Effector memory CD8-positive, alpha-beta T cell (primary cell): ENCODE data around the gene GALNT2.

Source experiments
- ATAC-seq: fragments of 150-1000 bp; cut with Tn5 transposase; replicated peaks from 2 replicates; pipeline ENCODE4 v1.10.0; 2021; ENCODE audit warnings: mild to moderate bottlenecking, moderate library complexity
- DNase-seq, 3 experiments: peaks; one replicate each; pipeline ENCODE4 v3.0.0; 2021
- H3K27ac Mint-ChIP-seq, 2 donors: one replicate each; pipeline ENCODE4 v1.8.0; 2022; ENCODE audit warnings: mild to moderate bottlenecking in 2 of 2, mixed read lengths in 2 of 2, moderate library complexity in 2 of 2
- H3K27me3 Mint-ChIP-seq, 2 donors: one replicate each; pipeline ENCODE4 v1.8.0; 2022; ENCODE audit warnings: mixed read lengths in 2 of 2
- H3K36me3 Mint-ChIP-seq: one replicate; pipeline ENCODE4 v1.8.0; 2022; ENCODE audit warnings: mild to moderate bottlenecking, moderate library complexity, mixed read lengths; ENCODE audit not compliant: insufficient read depth
- H3K4me1 Mint-ChIP-seq, 2 donors: one replicate each; pipeline ENCODE4 v1.8.0; 2022; ENCODE audit warnings: low read depth in 2 of 2, mixed read lengths in 2 of 2
- H3K4me3 Mint-ChIP-seq, 2 donors: one replicate each; pipeline ENCODE4 v1.8.0; 2022; ENCODE audit warnings: mild to moderate bottlenecking in 2 of 2, mixed read lengths in 2 of 2, moderate library complexity in 2 of 2
- H3K9me3 Mint-ChIP-seq, 2 donors: one replicate each; pipeline ENCODE4 v1.8.0; 2022; ENCODE audit warnings: mixed read lengths in 2 of 2

The GALNT2 gene

DNA sequence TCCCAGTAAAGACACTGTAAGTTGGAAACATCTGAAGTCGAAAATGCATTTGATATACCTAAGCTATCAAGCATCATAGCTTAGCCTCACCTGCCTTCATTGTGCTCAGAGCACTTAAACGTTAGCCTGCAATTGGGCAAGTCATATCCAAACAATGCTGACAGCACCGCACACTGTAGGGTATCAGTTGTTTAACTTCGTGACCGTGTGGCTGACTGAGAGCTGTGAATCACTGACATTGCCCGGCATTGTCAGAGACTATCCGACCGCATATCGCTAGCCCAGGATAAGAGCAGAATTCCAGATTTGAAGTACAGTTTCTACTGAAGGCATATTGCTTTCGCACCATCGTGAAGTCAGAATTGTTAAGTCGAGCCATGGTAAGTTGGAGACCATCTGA lies 41.5 kb downstream of the GALNT2 start:
- Mint-ChIP-seq H3K4me1 (peaks cover 55 to 60% of the 10 kb centered on the region in 2 donors), H3K36me3 (peaks cover 4% of the 10 kb centered on the region), H3K4me3 (no peak overlapping the region), H3K9me3 (no peaks in the 10 kb centered on the region), H3K27me3 (no peaks in the 10 kb centered on the region), H3K27ac (no peak overlapping the region)
- no peak for ATAC-seq
- DNase-seq: no peak

DNA sequence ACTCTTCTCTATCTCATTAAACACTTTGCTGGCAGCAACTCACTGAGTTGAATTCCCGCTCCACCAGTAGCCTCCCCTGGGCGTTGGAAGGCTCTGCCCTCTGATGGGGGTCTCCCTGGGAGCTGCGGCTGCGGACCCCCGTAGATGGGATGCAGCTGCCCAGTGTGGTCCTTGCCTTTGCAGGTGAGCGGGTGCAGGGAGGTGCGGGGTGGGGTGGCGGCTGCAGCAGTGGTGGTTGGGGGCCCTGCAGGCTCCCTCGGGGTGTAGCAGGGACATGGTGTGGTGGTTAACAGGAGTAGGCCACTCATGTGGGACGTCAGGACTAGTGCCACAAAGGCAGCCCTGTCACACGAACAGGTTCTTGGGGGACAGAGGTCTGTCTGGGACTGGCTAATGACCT lies 42.0 kb downstream of the GALNT2 start:
- Mint-ChIP-seq H3K36me3 (peaks cover 4% of the 10 kb centered on the region), H3K27ac (peak overlapping the region; percentile 41 to 70), H3K4me1 (peaks cover 50 to 55% of the 10 kb centered on the region in 2 donors), H3K4me3 (no peak overlapping the region), H3K27me3 (no peaks in the 10 kb centered on the region), H3K9me3 (no peaks in the 10 kb centered on the region)
- DNase-seq (no peak), ATAC-seq (no peak)

DNA sequence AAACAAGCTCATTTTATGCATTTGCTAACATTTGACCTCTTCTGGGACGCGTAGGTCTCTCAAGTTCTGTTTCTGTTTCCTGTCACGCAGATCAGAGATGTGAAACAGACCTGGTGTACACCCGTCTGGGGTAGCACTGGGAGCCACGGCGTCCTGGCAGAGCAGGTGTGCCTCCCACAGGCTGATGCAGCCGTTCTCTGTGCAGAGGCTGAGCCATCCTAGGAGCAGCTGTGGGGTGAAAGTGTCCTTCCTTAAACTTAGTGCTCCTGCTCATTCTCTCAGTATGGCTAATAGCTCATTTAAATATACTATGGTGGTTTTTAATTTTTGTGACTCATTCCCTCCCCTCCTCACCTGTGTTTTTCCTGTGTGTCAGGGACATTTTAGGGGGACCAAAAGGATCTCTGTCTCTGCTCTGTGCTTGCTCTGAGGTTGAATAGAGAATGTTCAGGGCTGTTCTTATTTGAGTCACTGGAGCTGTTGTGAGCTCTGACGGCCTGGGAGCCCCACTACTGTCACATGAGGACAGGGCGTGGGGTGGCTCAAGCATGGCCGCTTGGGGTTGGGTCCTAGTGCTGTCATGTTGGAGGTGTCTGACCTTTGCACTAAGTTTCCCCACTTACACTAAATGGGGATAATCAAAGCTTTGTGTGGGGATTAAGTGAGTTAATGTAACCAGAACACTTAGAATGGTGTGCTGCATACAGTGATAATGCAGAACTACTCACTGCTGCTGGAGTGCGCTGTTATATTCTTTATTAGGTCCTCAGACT lies 43.0 kb downstream of the GALNT2 start:
- Mint-ChIP-seq H3K27me3 (no peaks in the 10 kb centered on the region), H3K4me3 (peak overlapping the region in 1 of 2 donors; percentile 37), H3K27ac (peak overlapping the region in 1 of 2 donors; percentile 70), H3K9me3 (no peaks in the 10 kb centered on the region), H3K4me1 (peaks cover 45 to 48% of the 10 kb centered on the region in 2 donors), H3K36me3 (peaks cover 10% of the 10 kb centered on the region)
- DNase-seq (peak in 1 of 3 experiments; percentile 16), ATAC-seq (peak; percentile 80)

DNA sequence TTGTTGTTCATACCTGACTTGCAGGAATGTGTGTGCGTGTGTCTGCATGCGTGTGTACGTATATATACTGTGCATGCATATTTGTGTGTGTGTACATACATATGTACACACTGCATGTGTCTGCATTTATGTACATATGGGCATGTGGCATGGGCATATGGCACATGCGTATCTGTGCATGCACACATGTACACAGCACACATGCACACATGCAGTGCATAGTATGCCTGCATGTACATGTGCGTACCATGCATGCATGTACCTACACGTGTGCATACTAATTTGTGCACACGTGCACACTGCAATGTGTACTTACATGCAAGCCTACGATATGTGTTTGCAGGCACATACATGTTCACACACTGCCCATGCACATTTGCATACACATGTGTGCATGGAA lies 43.9 kb downstream of the GALNT2 start:
- Mint-ChIP-seq H3K9me3 (no peaks in the 10 kb centered on the region), H3K27ac (no peak overlapping the region), H3K4me1 (peaks cover 40 to 44% of the 10 kb centered on the region in 2 donors), H3K4me3 (no peak overlapping the region), H3K36me3 (peaks cover 10% of the 10 kb centered on the region), H3K27me3 (no peaks in the 10 kb centered on the region)
- DNase-seq (no peak), ATAC-seq (no peak)

DNA sequence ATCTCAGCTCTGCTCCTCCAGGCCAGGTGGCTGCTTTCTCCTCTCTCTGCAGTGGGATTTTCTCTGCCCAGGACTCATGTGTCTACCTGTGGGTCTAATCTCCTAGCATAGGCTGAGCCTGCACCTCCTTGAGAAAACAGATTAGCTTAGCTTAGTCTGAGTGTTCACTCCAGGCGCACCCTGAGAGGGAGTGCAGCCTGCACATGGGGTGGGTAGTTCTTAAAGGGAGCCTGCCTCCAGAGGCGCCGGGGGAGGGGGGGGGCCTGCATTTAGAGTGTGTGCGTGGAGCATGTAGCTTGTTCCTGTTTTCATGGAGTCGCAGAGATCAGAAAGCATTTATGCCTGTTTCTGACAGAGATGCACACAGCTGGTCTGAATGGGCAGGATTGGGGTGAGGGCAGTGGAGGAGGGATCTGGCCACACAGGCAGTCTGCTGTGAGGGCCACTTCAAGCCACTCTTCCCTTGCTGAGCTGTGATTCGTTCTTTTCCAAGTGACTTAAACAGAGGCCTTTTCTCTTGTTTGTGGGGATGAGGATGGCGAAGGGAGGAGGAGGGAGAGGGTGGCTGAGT lies 45.2 kb downstream of the GALNT2 start:
- ATAC-seq (no peak), DNase-seq (no peak)
- peaks cover 32 to 33% of the 10 kb centered on the region in 2 donors for H3K4me1 Mint-ChIP-seq
- H3K27ac Mint-ChIP-seq: peak overlapping the region in 1 of 2 donors; percentile 51
- H3K36me3 Mint-ChIP-seq: peaks cover 10% of the 10 kb centered on the region
- no peak overlapping the region for H3K4me3 Mint-ChIP-seq
- no peaks in the 10 kb centered on the region for H3K9me3 Mint-ChIP-seq
- H3K27me3 Mint-ChIP-seq: no peaks in the 10 kb centered on the region

DNA sequence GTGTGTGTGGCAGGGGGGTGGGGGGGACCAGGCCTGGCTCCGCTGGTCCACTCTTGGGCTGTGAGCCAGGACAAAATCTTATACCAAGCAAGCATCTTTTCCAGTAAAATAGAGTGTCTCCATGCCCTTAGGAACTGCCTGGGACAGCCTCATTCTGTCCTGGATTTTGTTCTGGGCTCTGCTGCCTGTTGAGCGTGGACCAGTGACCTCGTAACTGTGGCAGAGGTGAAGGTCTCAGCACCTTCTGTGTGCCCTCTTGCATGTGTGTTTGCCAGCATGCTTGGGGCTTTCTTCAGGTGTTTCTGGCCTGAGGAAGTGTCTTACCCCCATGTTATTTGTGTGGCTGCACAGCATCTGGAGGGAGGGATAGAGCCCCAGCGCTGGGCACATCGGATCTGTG lies 45.7 kb downstream of the GALNT2 start:
- DNase-seq (no peak), ATAC-seq (no peak)
- Mint-ChIP-seq H3K9me3 (no peaks in the 10 kb centered on the region), H3K4me1 (peaks cover 30% of the 10 kb centered on the region in 2 donors), H3K4me3 (no peak overlapping the region), H3K27me3 (no peaks in the 10 kb centered on the region), H3K27ac (peak overlapping the region in 1 of 2 donors; percentile 46), H3K36me3 (peaks cover 10% of the 10 kb centered on the region)

DNA sequence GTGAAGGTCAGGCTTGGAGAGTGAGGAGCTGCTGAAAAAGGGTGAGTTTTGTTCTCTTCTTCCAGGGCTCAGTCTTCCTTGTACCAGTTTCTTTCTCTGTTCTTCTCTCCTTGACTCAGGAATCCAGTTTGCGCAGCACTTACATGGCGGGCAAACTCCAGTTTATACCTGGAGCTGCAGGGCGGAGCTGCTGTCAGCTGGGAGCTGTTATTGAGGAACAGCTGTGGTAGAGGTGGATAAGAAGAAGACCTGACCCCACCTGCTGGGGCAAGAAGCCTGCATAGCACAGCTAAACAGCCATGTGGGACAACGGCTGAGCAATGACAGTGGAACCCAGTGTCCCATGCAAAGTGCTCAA lies 46.2 kb downstream of the GALNT2 start:
- H3K9me3 Mint-ChIP-seq: no peaks in the 10 kb centered on the region
- H3K27ac Mint-ChIP-seq: peak overlapping the region in 1 of 2 donors; percentile 46
- H3K27me3 Mint-ChIP-seq: no peaks in the 10 kb centered on the region
- no peak for ATAC-seq
- no peak overlapping the region for H3K4me3 Mint-ChIP-seq
- no peak for DNase-seq
- peaks cover 29 to 31% of the 10 kb centered on the region in 2 donors for H3K4me1 Mint-ChIP-seq
- H3K36me3 Mint-ChIP-seq: peaks cover 10% of the 10 kb centered on the region

GRCh38 chr1:230113593-230114236 lies 46.7 kb downstream of the GALNT2 start:
- DNase-seq: no peak
- no peaks in the 10 kb centered on the region for H3K27me3 Mint-ChIP-seq
- H3K9me3 Mint-ChIP-seq: no peaks in the 10 kb centered on the region
- no peak for ATAC-seq
- peak overlapping the region in 1 of 2 donors; percentile 46 for H3K27ac Mint-ChIP-seq
- peaks cover 32% of the 10 kb centered on the region in 2 donors for H3K4me1 Mint-ChIP-seq
- H3K36me3 Mint-ChIP-seq: peaks cover 10% of the 10 kb centered on the region
- no peak overlapping the region for H3K4me3 Mint-ChIP-seq

- Mint-ChIP-seq H3K4me3 (no peak overlapping the region), H3K27me3 (no peaks in the 10 kb centered on the region), H3K9me3 (no peaks in the 10 kb centered on the region), H3K36me3 (peaks cover 10% of the 10 kb centered on the region), H3K4me1 (peaks cover 32% of the 10 kb centered on the region in 2 donors), H3K27ac (no peak overlapping the region)
- ATAC-seq: no peak
- no peak for DNase-seq
Observed at GRCh38 chr1:230114237-230114651, 47.2 kb downstream of the GALNT2 start.

- no peak for DNase-seq
- Mint-ChIP-seq H3K9me3 (no peaks in the 10 kb centered on the region), H3K4me1 (peaks cover 30 to 33% of the 10 kb centered on the region in 2 donors), H3K27me3 (no peaks in the 10 kb centered on the region), H3K36me3 (peaks cover 10% of the 10 kb centered on the region), H3K4me3 (no peak overlapping the region), H3K27ac (no peak overlapping the region)
- no peak for ATAC-seq
Observed at GRCh38 chr1:230117694-230118093, 50.7 kb downstream of the GALNT2 start.

DNA sequence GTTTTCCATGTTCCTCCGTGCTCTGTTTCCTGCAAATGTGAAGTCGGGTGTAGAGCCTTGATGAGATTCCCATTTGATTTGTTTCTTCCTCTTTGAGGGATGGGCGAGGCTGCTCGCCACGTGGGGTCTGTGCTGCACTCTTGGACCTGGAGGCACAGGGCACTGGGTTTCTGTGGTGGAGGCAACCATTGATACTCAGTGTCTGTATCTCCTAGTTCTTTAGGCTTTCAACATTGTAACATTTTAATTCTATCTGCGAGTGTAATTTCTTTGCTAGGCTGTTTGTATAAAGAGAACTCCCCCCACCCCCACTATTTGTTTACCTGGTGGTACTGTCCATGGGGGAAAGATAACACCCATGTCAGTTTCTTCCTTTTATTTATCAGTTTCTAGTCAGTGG lies 52.3 kb downstream of the GALNT2 start:
- ATAC-seq (no peak), DNase-seq (no peak)
- Mint-ChIP-seq H3K4me1 (peaks cover 40 to 45% of the 10 kb centered on the region in 2 donors), H3K4me3 (no peak overlapping the region), H3K27me3 (no peaks in the 10 kb centered on the region), H3K9me3 (no peaks in the 10 kb centered on the region), H3K36me3 (peaks cover 8% of the 10 kb centered on the region), H3K27ac (peak overlapping the region in 1 of 2 donors; percentile 41)

GRCh38 chr1:230120289-230120920 lies 53.4 kb downstream of the GALNT2 start:
- DNase-seq: no peak
- no peak for ATAC-seq
- Mint-ChIP-seq H3K27me3 (no peaks in the 10 kb centered on the region), H3K9me3 (no peaks in the 10 kb centered on the region), H3K36me3 (peaks cover 5% of the 10 kb centered on the region), H3K4me3 (no peak overlapping the region), H3K27ac (peak overlapping the region; percentile 29 to 80), H3K4me1 (peaks cover 50 to 51% of the 10 kb centered on the region in 2 donors)

DNA sequence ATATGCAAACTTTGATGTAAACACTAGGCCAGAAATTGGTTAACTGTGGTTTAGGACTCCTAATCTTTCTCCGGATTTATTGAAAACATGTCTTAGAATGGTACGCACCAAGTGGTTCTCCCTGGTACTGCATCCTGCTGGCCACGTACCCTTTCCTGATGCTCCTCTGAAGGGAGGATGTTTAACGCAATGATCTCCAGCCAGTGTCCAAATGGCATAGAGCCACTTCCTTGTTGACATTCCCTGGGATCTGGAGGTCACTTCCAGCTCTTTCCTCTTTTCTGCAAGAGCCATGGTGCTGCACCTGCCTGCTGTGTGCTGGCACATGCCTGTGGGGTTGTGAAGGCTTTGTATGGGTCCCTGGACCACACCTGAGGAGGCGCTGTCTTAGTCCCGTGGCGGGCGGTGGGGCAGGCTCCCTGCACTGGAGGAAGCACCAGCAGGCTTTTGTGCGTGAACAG lies 53.9 kb downstream of the GALNT2 start:
- no peak for DNase-seq
- peak overlapping the region; percentile 29 to 80 for H3K27ac Mint-ChIP-seq
- no peaks in the 10 kb centered on the region for H3K9me3 Mint-ChIP-seq
- H3K36me3 Mint-ChIP-seq: peaks cover 5% of the 10 kb centered on the region
- no peaks in the 10 kb centered on the region for H3K27me3 Mint-ChIP-seq
- H3K4me3 Mint-ChIP-seq: no peak overlapping the region
- peaks cover 53% of the 10 kb centered on the region in 2 donors for H3K4me1 Mint-ChIP-seq
- no peak for ATAC-seq
